GM21825 (cell line): Measurements from ENCODE around the gene CENPN.

Source experiments
- ATAC-seq: cut with Tn5 transposase; IDR thresholded peaks from one replicate; pipeline ENCODE4 v1.9.1; 2021; ENCODE audit warnings: mild to moderate bottlenecking, moderate library complexity; ENCODE audit not compliant: unreplicated experiment

Gene CENPN

GRCh38 chr16:80990978-80991377, 16.0 kb upstream of the CENPN start:
- ATAC-seq, result no peak

GRCh38 chr16:80991792-80992430, 15.1 kb upstream of the CENPN start:
- no peak for ATAC-seq

- ATAC-seq, result no peak
Measured at GRCh38 chr16:80992676-80993293, 14.2 kb upstream of the CENPN start.

GRCh38 chr16:80993307-80993706, 13.7 kb upstream of the CENPN start:
- no peak for ATAC-seq

GRCh38 chr16:80993834-80994233, 13.2 kb upstream of the CENPN start:
- ATAC-seq, result no peak

- ATAC-seq, result no peak
Measured at GRCh38 chr16:80994451-80994850, 12.6 kb upstream of the CENPN start.

GRCh38 chr16:80996688-80997138, 10.3 kb upstream of the CENPN start:
- ATAC-seq, result no peak

- ATAC-seq, result peak; percentile 61
Measured at GRCh38 chr16:80997139-80997798, 9.7 kb upstream of the CENPN start.

GRCh38 chr16:80997964-80998620, 8.9 kb upstream of the CENPN start:
- no peak for ATAC-seq

- no peak for ATAC-seq
Measured at GRCh38 chr16:81000873-81001272, 6.1 kb upstream of the CENPN start.

- ATAC-seq, result no peak
Measured at GRCh38 chr16:81001330-81001729, 5.7 kb upstream of the CENPN start.

GRCh38 chr16:81003064-81003463, 4.0 kb upstream of the CENPN start:
- no peak for ATAC-seq

- no peak for ATAC-seq
Measured at GRCh38 chr16:81003610-81004460, 3.2 kb upstream of the CENPN start.

- no peak for ATAC-seq
Measured at GRCh38 chr16:81004646-81005353, 2.2 kb upstream of the CENPN start.

- no peak for ATAC-seq
Measured at GRCh38 chr16:81005610-81006161, 1.3 kb upstream of the CENPN start.

GRCh38 chr16:81006211-81006812, 702 bp upstream of the CENPN start:
- ATAC-seq, result peak; percentile 32

- no peak for ATAC-seq
Measured at GRCh38 chr16:81008505-81008789, 1.4 kb downstream of the CENPN start.

GRCh38 chr16:81012974-81013373, 6.0 kb downstream of the CENPN start:
- no peak for ATAC-seq

GRCh38 chr16:81014672-81015071, 7.7 kb downstream of the CENPN start:
- ATAC-seq, result no peak

- ATAC-seq, result no peak
Measured at GRCh38 chr16:81018496-81018895, 11.5 kb downstream of the CENPN start.
